ENCODE measurements around the gene GAS2.

The GAS2 gene

DNA sequence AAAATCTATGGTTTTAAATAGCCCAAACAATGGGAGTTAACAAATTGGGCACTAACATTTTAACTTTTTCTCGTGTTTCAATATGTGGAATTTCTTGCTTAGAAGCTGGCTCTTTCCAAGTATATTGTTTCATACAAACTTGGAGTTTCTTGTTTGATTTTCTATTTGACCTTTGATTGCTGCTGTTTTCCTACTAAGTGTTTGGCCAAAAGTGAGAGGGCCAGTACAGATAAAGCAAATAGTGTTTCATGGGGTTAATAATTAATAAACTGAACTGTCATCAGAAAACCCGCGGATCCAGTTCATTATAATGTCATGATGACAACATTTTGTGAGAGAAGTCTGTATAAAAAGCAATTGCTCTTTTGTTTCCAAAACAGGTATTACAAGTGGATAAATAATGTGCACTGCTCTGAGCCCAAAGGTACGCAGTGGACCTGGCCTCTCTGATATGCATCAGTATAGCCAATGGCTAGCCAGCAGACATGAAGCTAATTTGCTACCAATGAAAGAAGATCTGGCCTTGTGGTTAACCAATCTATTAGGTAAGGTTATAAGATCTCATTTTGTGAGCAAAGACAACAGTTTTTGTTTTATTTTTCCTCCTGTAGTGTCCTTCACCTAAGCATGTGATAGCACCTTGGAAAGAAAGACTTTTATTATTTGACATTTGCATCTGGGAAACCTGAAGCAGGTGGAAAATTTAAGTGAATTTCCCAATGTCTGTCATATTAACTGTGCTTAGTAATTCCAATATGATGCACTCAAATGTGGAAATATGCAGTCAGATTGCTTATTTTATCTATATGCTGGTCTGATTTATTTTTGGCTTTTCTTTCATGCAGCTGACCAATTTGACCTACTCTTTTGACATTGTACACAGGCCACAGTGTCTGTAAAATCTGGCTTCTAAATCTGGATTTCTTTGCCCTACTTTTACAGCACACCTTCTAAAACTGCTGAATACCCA is 8.3 kb downstream of the GAS2 start:
- no peak for DNase-seq (ENCODE audit: low spot score)

DNA sequence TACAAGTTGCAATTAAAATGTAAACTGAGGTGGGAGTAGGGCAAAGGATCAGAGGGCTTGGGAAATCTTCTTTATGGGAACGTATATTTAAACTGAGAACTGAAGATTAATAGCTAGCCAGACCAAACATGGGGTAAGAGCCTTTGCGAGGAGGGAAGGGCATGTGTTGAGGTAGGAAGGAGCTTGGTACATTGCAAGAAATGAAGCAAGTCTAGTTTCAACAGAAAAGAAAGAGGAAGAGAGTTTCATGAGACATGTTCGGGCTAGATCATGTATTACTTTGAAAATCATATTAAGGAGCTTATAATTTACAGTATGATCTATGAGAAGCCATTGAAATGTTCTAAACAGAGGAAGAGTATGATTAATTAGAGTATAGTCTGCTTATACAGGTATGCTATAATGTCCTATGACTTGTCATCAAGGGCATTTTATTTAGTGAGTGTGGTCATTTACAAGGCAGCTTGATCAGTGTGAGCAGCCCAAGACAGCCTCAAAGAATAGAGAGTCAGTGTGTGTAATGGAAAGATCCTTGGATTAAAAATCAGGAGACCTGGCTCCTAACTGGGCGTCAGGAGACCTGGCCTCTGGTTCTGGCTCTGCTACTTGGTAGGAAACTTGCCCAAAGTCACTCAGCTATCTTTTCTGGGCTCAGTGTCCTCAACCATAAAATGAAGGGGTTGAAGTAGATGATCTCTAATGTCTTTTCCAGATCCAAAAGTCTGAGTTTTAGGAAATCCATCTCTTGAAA is 10.9 kb downstream of the GAS2 start:
- DNase-seq (ENCODE audit: low spot score) = no peak

GRCh38 chr11:22680628-22681027 is 14.2 kb downstream of the GAS2 start:
- no peak for DNase-seq (ENCODE audit: low spot score)

DNA sequence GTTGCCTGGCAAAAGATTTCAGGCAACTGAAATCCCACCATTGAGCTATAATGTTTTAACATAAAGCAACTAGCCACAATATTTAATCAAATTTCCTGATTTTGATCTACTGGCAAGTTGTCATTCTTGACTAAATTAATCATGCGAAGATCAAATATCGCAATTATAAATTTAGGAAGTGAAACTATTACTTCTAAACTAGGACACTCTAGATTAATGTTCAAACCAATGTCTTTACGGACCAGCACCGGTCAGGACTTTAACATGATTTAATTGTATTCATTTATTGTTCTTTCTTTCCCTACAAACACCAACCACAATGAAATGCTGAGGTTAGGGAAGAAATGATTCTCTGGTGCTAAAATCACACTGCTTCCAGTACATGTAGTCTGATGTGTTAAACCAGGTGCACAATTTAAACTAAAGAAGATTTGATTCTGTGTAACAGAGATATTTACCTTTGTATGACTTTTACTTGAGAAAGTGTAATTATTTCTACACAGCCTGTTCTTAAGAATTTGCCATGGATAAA is 14.9 kb downstream of the GAS2 start:
- no peak for DNase-seq (ENCODE audit: low spot score)

GRCh38 chr11:22684082-22684481 is 17.7 kb downstream of the GAS2 start:
- no peak for DNase-seq (ENCODE audit: low spot score)

DNA sequence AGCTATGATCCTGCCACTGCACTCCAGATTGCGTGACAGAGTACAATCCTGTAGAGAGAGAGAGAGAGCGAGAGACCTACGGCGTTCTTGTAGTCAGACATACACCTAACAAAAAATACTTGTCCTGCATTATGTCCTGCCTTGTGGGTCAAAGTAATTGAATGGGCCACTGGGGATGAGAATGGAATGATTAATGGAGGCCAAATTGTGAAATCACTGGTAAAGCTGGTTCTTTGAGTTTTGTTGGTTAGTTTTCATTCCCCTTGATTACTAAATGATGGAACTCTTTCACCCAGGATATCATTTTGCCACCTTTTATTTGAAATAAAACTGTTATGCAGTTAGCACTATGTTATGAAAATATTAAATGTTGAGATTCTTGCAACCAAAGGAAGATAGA is 18.7 kb downstream of the GAS2 start:
- DNase-seq (ENCODE audit: low spot score) = no peak

GRCh38 chr11:22688914-22689313 is 22.5 kb downstream of the GAS2 start:
- no peak for DNase-seq (ENCODE audit: low spot score)

- DNase-seq (ENCODE audit: low spot score) = no peak
These were observed 23.8 kb downstream of the GAS2 start for GRCh38 chr11:22690257-22690656.

GRCh38 chr11:22690871-22691270 is 24.5 kb downstream of the GAS2 start:
- DNase-seq (ENCODE audit: low spot score) = no peak

DNA sequence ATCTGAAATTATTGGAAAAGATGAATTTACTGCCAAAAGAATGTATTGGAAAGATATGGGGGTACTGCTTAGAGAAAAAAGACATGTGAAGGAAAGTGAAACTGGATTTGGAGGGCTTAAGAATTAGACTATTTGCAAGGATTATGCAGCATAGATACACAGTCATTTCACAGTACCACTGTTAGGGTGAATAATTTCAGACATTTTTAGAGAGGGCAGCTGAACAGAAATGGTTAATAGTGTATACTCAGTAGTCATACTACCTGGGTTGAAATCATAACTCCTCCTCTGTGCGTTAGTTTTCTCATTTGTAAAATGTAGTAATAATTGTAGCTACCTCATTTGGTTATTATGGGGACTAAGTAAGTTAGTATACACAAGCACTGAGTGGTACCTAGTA is 33.0 kb downstream of the GAS2 start:
- no peak for DNase-seq (ENCODE audit: low spot score)

GRCh38 chr11:22702031-22702430 is 35.6 kb downstream of the GAS2 start:
- no peak for DNase-seq (ENCODE audit: low spot score)

DNA sequence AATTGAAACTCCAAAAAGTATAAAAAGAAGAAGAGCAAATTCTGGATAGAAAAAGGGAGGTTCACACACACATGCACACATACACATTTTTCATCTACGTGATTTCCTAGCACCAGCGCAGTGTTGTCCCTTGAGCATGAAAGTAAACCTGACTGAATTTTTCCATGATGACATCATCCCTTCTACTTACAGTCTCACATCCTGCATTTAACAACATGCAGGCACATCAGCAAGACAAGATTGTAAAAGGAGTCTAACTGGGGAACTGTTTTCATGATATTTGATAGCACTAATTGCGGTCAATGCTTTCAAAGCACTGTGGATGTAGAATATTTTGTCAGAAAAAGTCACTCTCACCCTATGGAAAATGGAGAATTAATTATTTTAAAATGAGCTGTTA is 36.6 kb downstream of the GAS2 start:
- no peak for DNase-seq (ENCODE audit: low spot score)

DNA sequence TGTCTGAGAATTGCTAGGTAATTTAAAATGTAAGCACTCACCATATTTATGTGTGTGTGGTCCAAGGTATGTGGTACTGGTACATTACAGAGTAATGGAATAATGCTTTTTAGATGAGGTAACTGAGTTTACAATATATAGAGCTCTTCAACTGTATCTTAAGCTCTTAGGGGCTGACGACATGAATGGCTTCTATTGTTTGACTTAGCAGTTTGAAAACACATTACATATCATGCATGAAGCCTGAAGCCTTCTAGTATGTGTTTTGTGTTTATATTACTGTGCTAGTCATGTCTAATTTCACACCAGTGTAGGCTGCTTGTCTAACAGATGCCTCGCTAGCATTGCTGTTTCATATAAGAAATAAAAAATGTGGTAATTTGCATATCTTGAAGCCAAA is 37.2 kb downstream of the GAS2 start:
- DNase-seq (ENCODE audit: low spot score) = no peak

GRCh38 chr11:22707119-22707899 is 40.9 kb downstream of the GAS2 start:
- DNase-seq (ENCODE audit: low spot score) = no peak

DNA sequence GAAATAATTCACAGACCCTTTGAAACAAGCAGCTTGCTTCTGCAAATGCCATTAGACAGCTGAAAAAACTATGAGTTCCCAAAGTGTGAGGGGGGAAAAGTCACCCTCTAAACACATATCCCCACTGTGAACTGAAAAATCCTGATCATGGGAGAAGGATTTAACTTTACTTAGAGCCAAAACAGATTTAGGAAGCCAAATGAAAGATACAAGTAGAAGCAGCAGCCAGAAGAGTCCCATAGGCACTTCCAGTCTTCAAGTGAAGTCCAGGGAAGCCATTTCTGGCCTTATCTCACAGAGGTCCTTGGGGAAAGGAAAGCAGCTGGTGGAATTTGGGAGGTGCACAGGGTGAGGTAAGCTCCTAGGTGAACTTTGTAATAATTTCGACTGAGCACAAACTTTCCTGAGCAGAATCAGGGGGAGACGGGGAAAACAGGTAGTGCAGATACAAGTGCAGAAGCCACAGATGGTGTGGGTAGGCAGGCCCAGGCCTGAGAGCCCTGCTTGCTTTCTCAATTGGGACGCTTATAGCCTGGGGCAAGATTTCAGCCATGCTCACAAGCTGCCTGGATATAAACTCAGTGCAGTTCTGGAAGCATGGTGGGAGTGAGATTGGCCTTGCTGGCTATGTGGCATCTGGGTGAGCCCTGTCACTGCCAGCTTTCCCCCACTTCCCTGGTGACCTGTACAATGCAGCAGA is 44.8 kb downstream of the GAS2 start:
- DNase-seq (ENCODE audit: low spot score) = no peak

DNA sequence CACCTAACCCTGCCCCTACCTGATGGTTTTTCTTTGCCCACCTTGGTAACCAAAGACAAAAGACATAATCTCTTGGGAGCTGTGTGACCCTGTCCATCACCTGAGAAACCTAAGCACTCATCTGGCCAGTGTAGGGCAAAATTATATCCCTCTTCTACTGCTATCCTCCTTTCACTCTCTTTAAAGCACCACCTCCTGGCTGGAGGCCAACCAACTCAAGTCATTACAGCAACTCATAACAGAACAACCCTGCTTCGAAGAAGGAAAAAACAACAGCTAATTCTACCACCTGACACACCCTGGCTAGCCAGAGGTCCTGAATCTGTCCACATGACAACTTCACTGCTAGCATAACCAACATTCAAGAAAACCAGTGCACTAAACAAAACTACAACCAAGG is 45.5 kb downstream of the GAS2 start:
- no peak for DNase-seq (ENCODE audit: low spot score)

GRCh38 chr11:22713336-22713735 is 46.9 kb downstream of the GAS2 start:
- no peak for DNase-seq (ENCODE audit: low spot score)

DNA sequence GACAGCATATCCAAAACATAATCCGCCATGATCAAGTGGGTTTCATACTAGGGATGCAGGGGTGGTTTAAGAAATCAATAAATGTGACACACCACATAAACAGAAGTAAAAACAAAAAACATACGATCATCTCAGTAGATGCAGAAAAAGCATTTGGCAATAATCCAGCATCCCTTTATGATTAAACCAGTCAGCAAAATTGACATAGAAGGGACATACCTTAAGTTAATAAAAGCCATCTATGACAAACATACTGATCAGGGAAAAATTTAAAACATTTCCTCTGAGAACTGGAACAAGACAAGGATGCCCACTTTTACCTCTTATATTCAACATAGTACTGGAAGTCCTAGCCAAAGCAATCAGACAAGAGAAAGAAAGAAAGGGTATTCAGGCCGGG is 49.6 kb downstream of the GAS2 start:
- no peak for DNase-seq (ENCODE audit: low spot score)

DNA sequence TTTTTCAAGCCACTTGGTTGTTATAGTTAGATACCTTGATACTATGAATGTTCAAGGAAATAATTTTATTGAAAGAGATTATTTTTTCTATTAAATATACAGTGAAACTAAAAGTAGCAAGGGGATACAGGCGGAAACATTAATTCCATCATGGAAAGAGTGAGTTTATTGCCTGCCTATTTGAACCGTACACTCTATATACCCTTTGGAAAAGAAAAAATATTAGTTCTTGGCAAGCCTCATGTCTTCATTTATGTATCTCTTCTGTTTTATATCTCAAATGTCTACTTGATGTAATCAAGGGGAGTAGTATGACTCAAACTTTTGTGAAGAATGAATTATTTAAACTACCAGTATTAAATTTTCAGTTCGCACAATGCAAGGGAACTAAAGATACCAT is 54.0 kb downstream of the GAS2 start:
- DNase-seq (ENCODE audit: low spot score) = no peak

GRCh38 chr11:22723274-22723673 is 56.9 kb downstream of the GAS2 start:
- DNase-seq (ENCODE audit: low spot score) = no peak

DNA sequence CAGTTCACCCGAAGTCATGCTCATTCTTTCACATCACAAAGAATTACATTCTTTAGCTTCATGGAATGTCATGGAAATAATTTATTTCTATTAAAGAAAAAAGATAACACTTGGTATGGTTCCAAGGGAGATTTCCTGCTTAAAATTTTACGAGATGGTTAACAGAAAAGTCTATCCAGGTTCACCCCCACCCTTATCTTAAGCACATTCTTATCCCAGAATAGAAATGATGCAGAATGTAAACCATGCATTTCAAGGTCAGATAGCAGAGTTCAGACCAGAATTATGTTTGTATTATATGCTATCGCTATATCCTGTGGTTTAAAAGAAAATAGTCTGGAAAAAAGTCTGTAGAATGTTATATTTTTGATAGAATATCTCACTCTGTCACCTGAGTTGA is 58.7 kb downstream of the GAS2 start:
- no peak for DNase-seq (ENCODE audit: low spot score)
